NCI-H1105 treated with DMSO at 0.1 percent for 48 hours (cell line): ENCODE data around the gene ACAD11.
"Not testable (repeated sequence)": the region's sequence is repeated elsewhere in the genome, so short reads cannot be mapped to it uniquely, and the experiment has no call there.

ENCODE experiments used
- DNase-seq: peaks from one replicate; lab custom pipeline; 2025; lab: John Stamatoyannopoulos, UW

ACAD11 gene

GRCh38 chr3:132605374-132605792 is 54.2 kb downstream of the ACAD11 start:
- no peak for DNase-seq

GRCh38 chr3:132600614-132601013 is 59.0 kb downstream of the ACAD11 start:
- not testable (repeated sequence) for DNase-seq

- no peak for DNase-seq
Observed at GRCh38 chr3:132598181-132598580, 61.4 kb downstream of the ACAD11 start.

GRCh38 chr3:132597660-132598059 is 61.9 kb downstream of the ACAD11 start:
- no peak for DNase-seq

- no peak for DNase-seq
Observed at GRCh38 chr3:132596816-132597433, 62.7 kb downstream of the ACAD11 start, which contains the start of gene ACKR4. Gene ACKR4, plus strand, starts transcription at chr3:132597270. Its CDS starts 3,128 bp downstream, at chr3:132600398.

GRCh38 chr3:132596326-132596725 is 63.3 kb downstream of the ACAD11 start:
- no peak for DNase-seq

- no peak for DNase-seq
Observed at GRCh38 chr3:132595014-132595413, 64.6 kb downstream of the ACAD11 start.

- DNase-seq: no peak
Observed at GRCh38 chr3:132594498-132594897, 65.1 kb downstream of the ACAD11 start.

GRCh38 chr3:132593947-132594323 is 65.7 kb downstream of the ACAD11 start:
- no peak for DNase-seq

GRCh38 chr3:132593241-132593946 is 66.2 kb downstream of the ACAD11 start:
- no peak for DNase-seq

GRCh38 chr3:132592216-132592615 is 67.4 kb downstream of the ACAD11 start:
- no peak for DNase-seq

GRCh38 chr3:132587401-132587800 is 72.2 kb downstream of the ACAD11 start:
- no peak for DNase-seq

- DNase-seq: no peak
Observed at GRCh38 chr3:132573797-132574211, 85.8 kb downstream of the ACAD11 start.

GRCh38 chr3:132570016-132570415 is 89.6 kb downstream of the ACAD11 start:
- DNase-seq: no peak

- DNase-seq: no peak
Observed at GRCh38 chr3:132569580-132569979, 90.0 kb downstream of the ACAD11 start.

GRCh38 chr3:132569153-132569552 is 90.5 kb downstream of the ACAD11 start:
- no peak for DNase-seq

- no peak for DNase-seq
Observed at GRCh38 chr3:132568422-132568821, 91.2 kb downstream of the ACAD11 start.

GRCh38 chr3:132564070-132564465 is 95.5 kb downstream of the ACAD11 start:
- DNase-seq: no peak

- DNase-seq: no peak
Observed at GRCh38 chr3:132563420-132564069, 96.1 kb downstream of the ACAD11 start.

- DNase-seq: no peak
Observed at GRCh38 chr3:132561003-132561402, 98.6 kb downstream of the ACAD11 start.

GRCh38 chr3:132556508-132557159 is 103.0 kb downstream of the ACAD11 start:
- DNase-seq: no peak

GRCh38 chr3:132556036-132556386 is 103.6 kb downstream of the ACAD11 start:
- not testable (repeated sequence) for DNase-seq
